K562 (cell line): ENCODE results near the gene H2BK1. TPM values are rescaled to one million over a fixed set of nuclear protein-coding genes. Genes with fewer than 3 reads are reported as not detected.

Source experiments
- ATAC-seq: fragments of 200-7000 bp; cut with Tn5 transposase; 3 replicates; pipeline ENCODE4 v1.9.1; 2020; ENCODE audit warnings: moderate library complexity
- BruUV-seq: library from RNA; stranded (reverse); fragments of 400-500 nt; replicated peaks from 2 replicates; lab custom pipeline; 2021; lab: Mats Ljungman, UMichigan
- CTCF ChIA-PET: fragments of 300-600 bp; formaldehyde crosslinking; extraction: SDS; loops from one replicate; lab custom pipeline; 2021; ENCODE audit warnings: low intra/inter-chr PET ratio; lab: Yijun Ruan, JAX
- POLR2A ChIA-PET: fragments of 300-600, 350-650 bp; sonication (Branson Sonifier 250); formaldehyde crosslinking; extraction: SDS; loops from one replicate; lab custom pipeline; 2021; ENCODE audit warnings: antibody characterized with exemption, inconsistent platforms; lab: Yijun Ruan, JAX
- DNase-seq, 4 experiments: peaks; one replicate each; pipeline versions ENCODE4 v3.0.0 to v3.0.0-alpha.2; 2011 to 2018; ENCODE audit warnings: low spot score in 3 of 4, mixed read lengths in 3 of 4; ENCODE audit errors: extremely low read depth in 1 of 4
- FAIRE-seq: peaks from 2 replicates; lab custom pipeline; 2011; peaks lifted over from hg19 to GRCh38; lab: Jason Lieb, UNC
- H2AFZ ChIP-seq: 2 replicates; pipeline ENCODE4 v1.6.0; 2011; ENCODE audit warnings: low read depth, low read length, control low read depth, inconsistent platforms
- H3K27ac ChIP-seq: fragments of 200-600 bp; 3 replicates; pipeline ENCODE4 v1.8.0; 2011; ENCODE audit warnings: low read depth, mild to moderate bottlenecking, control low read depth, inconsistent platforms, low read length, moderate library complexity, mixed read lengths; ENCODE audit errors: extremely low read depth
- H3K27me3 ChIP-seq, 2 experiments: fragments of 300-600 bp in 1 of 2; 2 replicates in 1 of 2; 3 replicates in 1 of 2; pipeline versions ENCODE4 v1.6.0 to v1.8.0; 2011; ENCODE audit warnings: inconsistent platforms in 2 of 2, low read length in 2 of 2, mild to moderate bottlenecking in 1 of 2, mixed read lengths in 1 of 2, moderate library complexity in 1 of 2; ENCODE audit not compliant: control insufficient read depth in 2 of 2, insufficient read depth in 2 of 2
- H3K36me3 ChIP-seq: fragments of 300-600 bp; 3 replicates; pipeline ENCODE4 v1.8.0; 2011; ENCODE audit warnings: mild to moderate bottlenecking, low read length, inconsistent platforms; ENCODE audit not compliant: control insufficient read depth, insufficient read depth
- H3K4me1 ChIP-seq, 2 experiments: fragments of 200-600 bp in 1 of 2; replicated peaks in 1 of 2; 2 replicates in 1 of 2; 3 replicates in 1 of 2; pipeline versions ENCODE4 v1.5.1 to v1.8.0; 2011; ENCODE audit warnings: inconsistent platforms in 2 of 2, low read length in 2 of 2, mild to moderate bottlenecking in 1 of 2, mixed read lengths in 1 of 2, moderate library complexity in 1 of 2; ENCODE audit not compliant: control insufficient read depth in 2 of 2, insufficient read depth in 2 of 2
- H3K4me2 ChIP-seq: 2 replicates; pipeline ENCODE4 v1.6.1; 2011; ENCODE audit warnings: low read length, control low read depth, inconsistent platforms, mixed read lengths; ENCODE audit not compliant: insufficient read depth
- H3K4me3 ChIP-seq: fragments of 200-600 bp; sonication (generic), shearing (Covaris generic); 2 replicates; pipeline ENCODE4 v1.5.1; 2016; ENCODE audit warnings: control low read depth, inconsistent platforms
- H3K79me2 ChIP-seq: fragments of 200-600 bp; 3 replicates; pipeline ENCODE4 v1.8.0; 2011; ENCODE audit warnings: low read length, inconsistent platforms; ENCODE audit not compliant: control insufficient read depth, insufficient read depth
- H3K9ac ChIP-seq, 2 experiments: 2 replicates each; pipeline versions ENCODE4 v1.6.0 to v1.6.1; 2011; ENCODE audit warnings: low read depth in 2 of 2, low read length in 2 of 2, control low read depth in 1 of 2, inconsistent platforms in 1 of 2, mild to moderate bottlenecking in 1 of 2, mixed read lengths in 1 of 2; ENCODE audit not compliant: insufficient read depth in 1 of 2
- H3K9me1 ChIP-seq: one replicate; pipeline ENCODE4 v1.6.0; 2011; ENCODE audit warnings: inconsistent platforms, mild to moderate bottlenecking, low read length, moderate library complexity; ENCODE audit not compliant: control insufficient read depth, insufficient read depth
- H3K9me3 ChIP-seq: replicated peaks from 2 replicates; pipeline ENCODE4 v1.5.1; 2011; ENCODE audit warnings: low read depth, low read length, inconsistent platforms; ENCODE audit not compliant: control insufficient read depth, insufficient read depth
- H4K20me1 ChIP-seq: replicated peaks from 2 replicates; pipeline ENCODE4 v1.6.1; 2011; ENCODE audit warnings: low read length, inconsistent platforms, mixed read lengths; ENCODE audit not compliant: control insufficient read depth, insufficient read depth
- ATF7 ChIP-seq: fragments of 450-650 bp; IDR thresholded peaks from 2 replicates; pipeline ENCODE4 v1.7.1; 2014; ENCODE audit warnings: mild to moderate bottlenecking, moderate library complexity
- CBFA2T3 ChIP-seq: fragments of 450-650 bp; IDR thresholded peaks from 2 replicates; pipeline ENCODE4 v1.6.1; 2017
- CHD4 ChIP-seq: fragments of 200-600 bp; sonication (generic); IDR thresholded peaks from 3 replicates; pipeline ENCODE4 v1.6.1; 2012; ENCODE audit warnings: low read depth, mild to moderate bottlenecking, mixed read lengths, low read length, inconsistent platforms; ENCODE audit not compliant: insufficient read depth, insufficient replicate concordance, poor library complexity, severe bottlenecking
- EP300 ChIP-seq: IDR thresholded peaks from 2 replicates; pipeline ENCODE4 v1.6.1; 2012; ENCODE audit warnings: low read length, improper control_type of control experiment
- WGBS: fragments of 100-300 bp; shearing (Covaris generic); methylation state at CpG from one replicate; pipeline ENCODE4 v1.1.6; 2016; ENCODE audit warnings: low coverage, mixed read lengths; ENCODE audit not compliant: insufficient coverage; ENCODE audit errors: missing lambda C conversion rate; 5-methylcytosine and 5-hydroxymethylcytosine counted together
- in situ Hi-C: fragments of 300-500 bp; cut with MboI; formaldehyde crosslinking; loops from 4 replicates; pipeline ENCODE4 v1.15.0; 2018; ENCODE audit warnings: inconsistent platforms, mixed read lengths
- intact Hi-C: fragments of 100-400 bp; cut with micrococcal nuclease; formaldehyde crosslinking; loops from 2 replicates; pipeline ENCODE4 v1.14.2; 2022
- polyA plus RNA-seq, 8 experiments: library from polyadenylated mRNA; depleted of rRNA in 4 of 8; stranded (reverse) in 5 of 8; unstranded in 3 of 8; fragments of >200 nt; fragmentation: Nextera tagmentation in 2 of 8; fragmentation: Illumina TruSeq in 1 of 8; extraction: Ambion mirVana in 2 of 8; extraction: Trizol in 1 of 8; gene quantifications; 2 replicates each; pipeline versions ENCODE4 v1.2.1 to v1.2.3, GENCODE V29; 2011 to 2014; ENCODE audit warnings: inconsistent platforms in 1 of 8, missing spikeins in 1 of 8
- total RNA-seq, 7 experiments: library from RNA; depleted of rRNA in 6 of 7; stranded (reverse); fragments of >200 nt in 6 of 7; fragmentation: Illumina TruSeq in 2 of 7; extraction: Trizol in 2 of 7; gene quantifications; 2 replicates each; pipeline versions ENCODE4 v1.2.1 to v1.2.3, GENCODE V29; 2011 to 2021; ENCODE audit warnings: low replicate concordance in 1 of 7
- TF ChIP-seq, protein P1 (sequence below): fragments of 450-650 bp; IDR thresholded peaks from 2 replicates; pipeline ENCODE4 v1.6.1; 2017; ENCODE audit warnings: antibody characterized with exemption
- TF ChIP-seq, protein P2 (sequence below): fragments of 450-650 bp; IDR thresholded peaks from 2 replicates; pipeline ENCODE4 v1.6.1; 2016
- TF ChIP-seq, protein P3 (sequence below): fragments of 200-800 bp; sonication (Bioruptor generic); IDR thresholded peaks from 2 replicates; pipeline ENCODE4 v1.6.1; 2017; ENCODE audit warnings: missing genetic modification characterization, missing compliant biosample characterization

Gene H2BK1
- total and polyA plus RNA-seq, 9 of the 15 experiments (the other 6 are each of a cell fraction or from before 2014, with no cell fraction given) = not detected

DNA sequence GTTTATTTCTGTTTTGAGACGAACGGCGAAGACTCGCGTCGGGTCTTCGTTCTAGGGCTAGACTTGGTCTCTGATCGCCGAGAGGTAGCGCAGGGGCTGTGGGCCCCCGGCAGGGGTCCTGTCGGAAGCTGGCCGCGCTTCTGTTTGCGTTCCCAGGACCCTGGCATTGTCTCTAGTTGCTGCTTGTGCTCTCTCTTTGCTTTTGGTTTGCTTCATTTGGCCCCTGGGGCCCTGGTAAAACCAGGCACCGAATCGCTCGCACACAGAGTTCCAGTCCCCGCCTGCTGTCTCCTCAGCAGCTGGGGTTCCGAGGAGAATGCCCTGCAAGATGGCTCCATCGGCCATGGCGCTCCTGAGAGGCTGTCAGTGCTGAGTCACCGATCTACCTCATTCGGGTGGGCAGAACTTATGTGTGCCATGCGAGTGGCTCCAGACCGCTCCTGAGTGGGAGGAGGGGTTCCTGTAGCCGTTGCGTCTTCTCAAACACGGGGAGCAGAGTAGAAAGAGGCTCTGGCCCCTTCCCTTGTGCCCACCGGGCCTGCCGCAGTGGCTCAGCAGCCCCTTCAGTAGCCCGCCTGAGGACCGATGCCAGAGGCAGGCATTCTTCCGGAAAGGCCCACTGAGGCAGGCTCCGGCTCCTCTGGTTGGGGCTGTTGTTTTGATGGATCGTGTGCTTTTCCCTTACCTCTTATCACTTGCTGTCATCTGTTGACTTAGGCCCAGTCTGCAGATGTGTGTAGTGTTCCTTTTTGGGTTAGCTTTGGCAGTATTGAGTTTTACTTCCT is 22.8 kb upstream of the H2BK1 start:
- intact Hi-C loops = loop anchor here (5.0 kb wide), 1 partner anchor 226 kb away; no protein-coding TSS in a partner anchor
- TF ChIP-seq, protein P1, sequence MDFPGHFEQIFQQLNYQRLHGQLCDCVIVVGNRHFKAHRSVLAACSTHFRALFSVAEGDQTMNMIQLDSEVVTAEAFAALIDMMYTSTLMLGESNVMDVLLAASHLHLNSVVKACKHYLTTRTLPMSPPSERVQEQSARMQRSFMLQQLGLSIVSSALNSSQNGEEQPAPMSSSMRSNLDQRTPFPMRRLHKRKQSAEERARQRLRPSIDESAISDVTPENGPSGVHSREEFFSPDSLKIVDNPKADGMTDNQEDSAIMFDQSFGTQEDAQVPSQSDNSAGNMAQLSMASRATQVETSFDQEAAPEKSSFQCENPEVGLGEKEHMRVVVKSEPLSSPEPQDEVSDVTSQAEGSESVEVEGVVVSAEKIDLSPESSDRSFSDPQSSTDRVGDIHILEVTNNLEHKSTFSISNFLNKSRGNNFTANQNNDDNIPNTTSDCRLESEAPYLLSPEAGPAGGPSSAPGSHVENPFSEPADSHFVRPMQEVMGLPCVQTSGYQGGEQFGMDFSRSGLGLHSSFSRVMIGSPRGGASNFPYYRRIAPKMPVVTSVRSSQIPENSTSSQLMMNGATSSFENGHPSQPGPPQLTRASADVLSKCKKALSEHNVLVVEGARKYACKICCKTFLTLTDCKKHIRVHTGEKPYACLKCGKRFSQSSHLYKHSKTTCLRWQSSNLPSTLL = no peak
- no peak for TF ChIP-seq CHD4
- TF ChIP-seq CBFA2T3 = no peak; the same call in 1 of the 2 replicates
- TF ChIP-seq, protein P2, sequence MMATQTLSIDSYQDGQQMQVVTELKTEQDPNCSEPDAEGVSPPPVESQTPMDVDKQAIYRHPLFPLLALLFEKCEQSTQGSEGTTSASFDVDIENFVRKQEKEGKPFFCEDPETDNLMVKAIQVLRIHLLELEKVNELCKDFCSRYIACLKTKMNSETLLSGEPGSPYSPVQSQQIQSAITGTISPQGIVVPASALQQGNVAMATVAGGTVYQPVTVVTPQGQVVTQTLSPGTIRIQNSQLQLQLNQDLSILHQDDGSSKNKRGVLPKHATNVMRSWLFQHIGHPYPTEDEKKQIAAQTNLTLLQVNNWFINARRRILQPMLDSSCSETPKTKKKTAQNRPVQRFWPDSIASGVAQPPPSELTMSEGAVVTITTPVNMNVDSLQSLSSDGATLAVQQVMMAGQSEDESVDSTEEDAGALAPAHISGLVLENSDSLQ = peak; percentile 63
- TF ChIP-seq, protein P3, sequence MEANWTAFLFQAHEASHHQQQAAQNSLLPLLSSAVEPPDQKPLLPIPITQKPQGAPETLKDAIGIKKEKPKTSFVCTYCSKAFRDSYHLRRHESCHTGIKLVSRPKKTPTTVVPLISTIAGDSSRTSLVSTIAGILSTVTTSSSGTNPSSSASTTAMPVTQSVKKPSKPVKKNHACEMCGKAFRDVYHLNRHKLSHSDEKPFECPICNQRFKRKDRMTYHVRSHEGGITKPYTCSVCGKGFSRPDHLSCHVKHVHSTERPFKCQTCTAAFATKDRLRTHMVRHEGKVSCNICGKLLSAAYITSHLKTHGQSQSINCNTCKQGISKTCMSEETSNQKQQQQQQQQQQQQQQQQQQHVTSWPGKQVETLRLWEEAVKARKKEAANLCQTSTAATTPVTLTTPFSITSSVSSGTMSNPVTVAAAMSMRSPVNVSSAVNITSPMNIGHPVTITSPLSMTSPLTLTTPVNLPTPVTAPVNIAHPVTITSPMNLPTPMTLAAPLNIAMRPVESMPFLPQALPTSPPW (CRISPR knock-in tag) = no peak
- TF ChIP-seq ATF7 = peak; percentile 56
- TF ChIP-seq EP300 = no peak

More for the DNA sequence above, 22.8 kb upstream of the H2BK1 start:
- peak overlapping the region; percentile 94 for H3K4me2 ChIP-seq
- BruUV-seq = no TSS peak
- ATAC-seq (peak; percentile 65), DNase-seq (peak; percentile 65 to 72 (median 70)), FAIRE-seq (peak; percentile 85)
- H3K9me1 ChIP-seq = peaks cover 4% of the 10 kb centered on the region
- peaks cover 40% of the 10 kb centered on the region; the same call in 2 of the 3 replicates for H3K36me3 ChIP-seq
- H2AFZ ChIP-seq = peak overlapping the region; percentile 98
- peaks cover 30% of the 10 kb centered on the region for H4K20me1 ChIP-seq
- H3K27me3 ChIP-seq = no peaks in the 10 kb centered on the region
- peak overlapping the region; percentile 81 for H3K27ac ChIP-seq
- in situ Hi-C loops = no loop called here
- WGBS = 3% methylated on average over 36 of the region's 36 CpGs
- ChIA-PET POLR2A (interaction anchor here (0.6 to 3.3 kb wide), 6 partner anchors 10 to 160 kb away, joined by 3 to 34 read pairs (median 6); partner anchors contain the start of gene H2BK1), CTCF (interaction anchor here (0.6 kb wide), 1 partner anchor 127 kb away, joined by 3 read pairs; no protein-coding TSS in a partner anchor)
- no peaks in the 10 kb centered on the region for H3K9me3 ChIP-seq
- H3K4me3 ChIP-seq = peak overlapping the region; percentile 92
- H3K79me2 ChIP-seq = peaks cover 27% of the 10 kb centered on the region
- H3K9ac ChIP-seq = peak overlapping the region; percentile 79 to 96
- peaks cover 20 to 47% of the 10 kb centered on the region in 2 experiments; a peak in 4 of 5 replicates for H3K4me1 ChIP-seq
